GM21447 (cell line): ENCODE results near the gene VMAC.

ENCODE experiments used
- ATAC-seq: cut with Tn5 transposase; IDR thresholded peaks from one replicate; pipeline ENCODE4 v1.9.1; 2021; ENCODE audit not compliant: unreplicated experiment

Gene VMAC

GRCh38 chr19:5927441-5927821 is 22.8 kb downstream of the VMAC start:
- peak; percentile 54 for ATAC-seq

- no peak for ATAC-seq
Measured at GRCh38 chr19:5929179-5929578, 24.5 kb downstream of the VMAC start.

GRCh38 chr19:5929625-5930024 is 25.0 kb downstream of the VMAC start:
- ATAC-seq, result no peak

- ATAC-seq, result no peak
Measured at GRCh38 chr19:5931251-5931650, 26.6 kb downstream of the VMAC start.

- no peak for ATAC-seq
Measured at GRCh38 chr19:5932146-5932545, 27.5 kb downstream of the VMAC start.

- no peak for ATAC-seq
Measured at GRCh38 chr19:5932609-5933262, 28.1 kb downstream of the VMAC start.

GRCh38 chr19:5933391-5934068 is 28.9 kb downstream of the VMAC start:
- no peak for ATAC-seq

- ATAC-seq, result no peak
Measured at GRCh38 chr19:5934069-5934401, 29.4 kb downstream of the VMAC start.

GRCh38 chr19:5934774-5935472 is 30.3 kb downstream of the VMAC start:
- no peak for ATAC-seq

- no peak for ATAC-seq
Measured at GRCh38 chr19:5935473-5936291, 31.0 kb downstream of the VMAC start.

- ATAC-seq, result no peak
Measured at GRCh38 chr19:5936292-5936592, 31.6 kb downstream of the VMAC start.

- no peak for ATAC-seq
Measured at GRCh38 chr19:5937550-5937949, 32.9 kb downstream of the VMAC start.

GRCh38 chr19:5940260-5941208 is 35.9 kb downstream of the VMAC start:
- ATAC-seq, result no peak

GRCh38 chr19:5941673-5942072 is 37.0 kb downstream of the VMAC start:
- no peak for ATAC-seq

GRCh38 chr19:5943045-5943444 is 38.4 kb downstream of the VMAC start:
- ATAC-seq, result no peak

- no peak for ATAC-seq
Measured at GRCh38 chr19:5943623-5944022, 39.0 kb downstream of the VMAC start.

GRCh38 chr19:5947435-5947834 is 42.8 kb downstream of the VMAC start:
- no peak for ATAC-seq

GRCh38 chr19:5948752-5949564 is 44.3 kb downstream of the VMAC start:
- ATAC-seq, result no peak

GRCh38 chr19:5949792-5950305 is 45.2 kb downstream of the VMAC start:
- ATAC-seq, result no peak

- ATAC-seq, result no peak
Measured at GRCh38 chr19:5950741-5951140, 46.1 kb downstream of the VMAC start.
